ENCODE measurements around the gene ROBO2.

DNA sequence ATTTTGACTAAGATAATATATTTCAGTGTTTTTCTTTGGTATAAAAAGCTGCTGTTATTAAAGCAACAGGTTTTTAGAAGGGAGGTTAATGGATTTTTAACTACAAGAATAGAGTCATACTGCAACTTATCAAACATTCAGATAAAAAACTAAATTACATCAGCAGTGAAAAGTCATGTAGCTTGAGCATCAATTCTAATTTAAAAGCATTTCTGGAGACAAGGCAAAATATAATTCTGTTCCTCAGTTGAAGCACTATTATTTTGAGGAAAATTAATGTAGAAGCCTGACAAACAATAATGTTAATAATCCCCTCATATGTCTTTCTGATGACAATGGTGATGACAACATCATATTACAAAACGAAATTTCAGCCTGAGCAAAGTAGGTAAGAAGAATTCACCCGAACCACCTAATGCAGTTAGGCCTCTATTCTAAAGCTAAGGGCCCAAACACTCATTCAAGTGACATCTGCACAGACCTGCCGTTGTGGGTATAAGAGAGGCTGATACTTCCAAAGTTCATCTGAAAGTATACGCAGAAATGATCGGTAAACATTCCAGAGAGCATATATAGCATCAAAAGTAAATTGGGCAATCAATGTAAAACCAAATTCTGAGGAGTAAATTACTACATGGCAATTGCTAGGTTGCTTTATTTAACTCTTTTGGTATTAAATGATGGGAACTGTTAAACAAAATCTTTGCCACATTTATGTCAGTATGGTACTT lies 12.8 kb upstream of the ROBO2 start:
- TF ChIP-seq, protein P1, sequence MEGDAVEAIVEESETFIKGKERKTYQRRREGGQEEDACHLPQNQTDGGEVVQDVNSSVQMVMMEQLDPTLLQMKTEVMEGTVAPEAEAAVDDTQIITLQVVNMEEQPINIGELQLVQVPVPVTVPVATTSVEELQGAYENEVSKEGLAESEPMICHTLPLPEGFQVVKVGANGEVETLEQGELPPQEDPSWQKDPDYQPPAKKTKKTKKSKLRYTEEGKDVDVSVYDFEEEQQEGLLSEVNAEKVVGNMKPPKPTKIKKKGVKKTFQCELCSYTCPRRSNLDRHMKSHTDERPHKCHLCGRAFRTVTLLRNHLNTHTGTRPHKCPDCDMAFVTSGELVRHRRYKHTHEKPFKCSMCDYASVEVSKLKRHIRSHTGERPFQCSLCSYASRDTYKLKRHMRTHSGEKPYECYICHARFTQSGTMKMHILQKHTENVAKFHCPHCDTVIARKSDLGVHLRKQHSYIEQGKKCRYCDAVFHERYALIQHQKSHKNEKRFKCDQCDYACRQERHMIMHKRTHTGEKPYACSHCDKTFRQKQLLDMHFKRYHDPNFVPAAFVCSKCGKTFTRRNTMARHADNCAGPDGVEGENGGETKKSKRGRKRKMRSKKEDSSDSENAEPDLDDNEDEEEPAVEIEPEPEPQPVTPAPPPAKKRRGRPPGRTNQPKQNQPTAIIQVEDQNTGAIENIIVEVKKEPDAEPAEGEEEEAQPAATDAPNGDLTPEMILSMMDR (conservative IDR thresholded peaks at IDR 0.05 in 1 of 2, IDR thresholded peaks at IDR 0.05 in 1 of 2; ENCODE audit: extremely low read depth in 1 of 2, insufficient read depth in 1 of 2, low read depth in 1 of 2, low read length in 2 of 2) = no peak
- TF ChIP-seq EZH2 (IDR thresholded peaks at IDR 0.05; ENCODE audit: borderline replicate concordance, low read length) = no peak
